ENCODE results near the gene FAM204A.
A peak's percentile ranks its signal among the peaks of the same experiment; 100 is the strongest.

The FAM204A gene

GRCh38 chr10:118276727-118277126, 65.4 kb downstream of the FAM204A start:
- no peak for DNase-seq

GRCh38 chr10:118276204-118276603, 65.9 kb downstream of the FAM204A start:
- DNase-seq, result no peak

GRCh38 chr10:118273662-118274061, 68.5 kb downstream of the FAM204A start:
- no peak for DNase-seq

- no peak for DNase-seq
Observed at GRCh38 chr10:118272767-118273166, 69.4 kb downstream of the FAM204A start.

GRCh38 chr10:118272149-118272721, 69.9 kb downstream of the FAM204A start:
- DNase-seq, result no peak

DNA sequence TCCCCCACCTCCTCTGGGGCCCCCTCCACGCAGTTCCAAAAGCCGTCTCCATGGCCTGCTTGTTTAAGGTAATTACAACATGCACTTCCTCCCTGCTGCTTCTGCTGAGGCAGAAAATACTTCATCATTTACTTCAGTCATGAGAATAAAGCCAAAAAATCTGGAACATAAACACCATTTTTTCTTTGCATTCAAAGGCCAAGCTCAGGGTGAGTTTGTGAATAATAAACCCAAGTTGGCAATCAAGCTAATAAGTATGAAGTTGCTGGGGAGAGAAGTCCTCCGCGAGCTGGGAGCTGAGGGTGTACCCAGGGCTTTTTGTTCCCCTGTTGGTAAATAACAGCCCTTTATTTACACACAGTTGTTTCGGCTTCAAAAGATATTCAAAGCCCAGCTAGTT, 70.5 kb downstream of the FAM204A start:
- no peak for DNase-seq

GRCh38 chr10:118266098-118266748, 75.9 kb downstream of the FAM204A start:
- DNase-seq, result no peak

DNA sequence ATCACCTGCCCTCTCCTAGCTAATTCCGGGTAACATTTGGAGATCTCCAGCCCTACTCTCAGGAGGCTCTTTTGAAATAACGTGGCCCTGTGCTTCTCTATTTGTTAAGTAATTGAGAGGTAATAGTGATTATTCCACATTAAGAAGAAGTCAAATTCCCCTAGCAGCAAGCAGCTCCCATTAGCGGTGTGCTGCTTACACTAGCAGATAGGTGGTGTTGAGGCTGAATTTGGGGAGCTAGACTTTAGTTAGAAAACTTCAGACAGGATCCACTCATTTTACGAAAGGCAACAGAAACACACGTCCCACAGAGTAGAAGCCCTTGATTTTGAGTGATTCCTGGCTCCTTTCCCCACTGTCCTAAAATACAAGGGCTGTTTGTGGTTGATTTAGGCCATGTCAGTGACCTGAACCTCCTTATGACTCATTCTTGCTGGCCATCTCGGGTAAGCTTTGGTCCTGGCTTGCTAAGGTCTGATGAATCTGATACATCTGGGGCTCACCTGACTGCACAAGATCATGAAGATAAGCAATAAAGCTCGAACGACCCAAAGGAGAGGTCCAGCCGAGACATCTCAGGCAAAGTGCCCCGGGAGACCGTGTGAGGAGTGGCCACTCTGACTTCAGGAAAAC, 77.2 kb downstream of the FAM204A start:
- DNase-seq, result no peak

- DNase-seq, result no peak
Observed at GRCh38 chr10:118264252-118264651, 77.9 kb downstream of the FAM204A start.

DNA sequence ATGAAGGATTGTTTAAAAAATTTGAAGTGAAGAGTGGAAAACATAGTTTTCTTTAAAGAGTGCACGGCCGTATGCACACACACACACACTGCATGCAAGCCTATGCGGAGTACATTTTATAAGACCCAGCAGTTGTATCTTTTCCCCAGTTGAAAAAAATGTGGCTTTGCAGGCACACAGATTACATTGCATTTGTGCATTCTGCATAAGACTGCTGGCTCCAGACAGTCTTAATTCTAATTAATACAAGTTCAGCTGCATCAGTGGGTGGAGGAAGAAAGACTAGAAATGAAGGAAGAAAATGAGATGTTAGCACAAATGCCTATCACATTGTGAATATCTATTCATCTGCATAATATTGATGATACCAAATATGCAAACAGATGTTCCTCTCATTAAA, 79.6 kb downstream of the FAM204A start:
- DNase-seq, result no peak

DNA sequence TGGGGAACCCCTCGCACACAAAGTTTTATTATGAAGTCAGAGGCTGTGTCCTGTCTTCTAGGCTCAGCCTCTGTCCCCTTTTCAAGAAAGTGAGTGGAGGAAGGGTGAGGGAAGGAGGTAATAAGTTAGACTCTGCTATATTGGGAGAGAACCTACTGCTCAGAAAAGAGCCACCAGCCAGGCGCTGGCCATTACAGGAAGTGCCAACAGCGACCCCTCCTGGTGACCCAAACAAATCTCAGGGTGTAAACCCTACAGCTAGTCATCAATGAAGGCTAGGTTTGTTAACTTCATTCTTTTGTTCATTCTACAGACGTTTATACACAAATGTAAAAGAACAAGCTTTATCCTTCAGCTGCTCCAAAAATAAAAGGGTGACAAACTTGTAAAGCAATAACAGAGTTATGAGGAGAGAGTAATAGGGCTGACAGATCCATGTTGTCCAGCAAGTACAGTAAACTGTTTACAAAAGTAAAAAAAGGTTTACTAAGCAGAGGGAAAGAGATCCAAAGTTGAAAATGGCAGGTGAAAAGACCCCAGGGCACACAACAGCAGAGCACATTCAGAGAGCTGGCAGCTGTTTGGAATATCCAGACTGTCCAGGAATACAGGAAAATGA, 82.7 kb downstream of the FAM204A start:
- DNase-seq, result peak; percentile 6

- no peak for DNase-seq
Observed at GRCh38 chr10:118258285-118258684, 83.8 kb downstream of the FAM204A start.

GRCh38 chr10:118256825-118257570, 85.1 kb downstream of the FAM204A start:
- no peak for DNase-seq

- DNase-seq, result no peak
Observed at GRCh38 chr10:118256209-118256608, 85.9 kb downstream of the FAM204A start.

DNA sequence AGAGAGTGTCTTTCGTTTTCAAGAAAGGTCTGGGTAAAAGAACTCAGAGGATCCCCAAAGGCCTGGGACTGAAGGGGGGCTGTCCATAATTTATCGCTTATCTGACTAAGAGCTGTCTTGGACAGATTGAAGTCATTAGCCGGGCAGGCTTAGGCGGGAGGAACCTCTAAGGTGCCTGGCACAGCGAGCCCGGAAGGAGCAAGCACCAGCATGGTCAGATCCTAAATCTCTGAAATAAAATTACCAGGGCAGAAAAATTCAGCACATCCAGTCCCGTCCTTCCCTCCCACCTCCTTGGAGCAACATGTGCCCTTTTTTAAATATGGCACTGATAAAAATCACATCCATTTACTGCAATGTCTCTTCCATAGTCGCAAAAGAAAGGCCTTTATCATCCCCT, 86.8 kb downstream of the FAM204A start:
- no peak for DNase-seq

DNA sequence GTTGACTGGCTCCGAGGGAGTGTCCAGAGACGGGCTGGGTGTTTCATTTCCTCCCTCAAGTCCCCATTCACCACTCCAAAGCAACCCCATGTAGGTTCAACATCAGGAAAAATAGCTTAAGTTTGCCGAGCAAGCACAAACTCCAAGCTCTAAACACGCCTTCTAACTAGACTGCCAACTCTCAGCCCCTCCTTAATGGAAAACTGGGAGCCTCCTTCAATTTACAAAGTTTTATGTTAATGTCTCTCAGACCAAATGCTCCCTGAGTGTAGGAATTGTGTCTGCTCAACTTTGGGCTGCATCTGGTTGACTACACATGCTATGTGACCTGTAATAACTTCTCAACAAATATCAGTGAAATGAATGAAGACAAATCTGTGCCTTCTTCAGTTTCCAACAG, 87.5 kb downstream of the FAM204A start:
- no peak for DNase-seq

DNA sequence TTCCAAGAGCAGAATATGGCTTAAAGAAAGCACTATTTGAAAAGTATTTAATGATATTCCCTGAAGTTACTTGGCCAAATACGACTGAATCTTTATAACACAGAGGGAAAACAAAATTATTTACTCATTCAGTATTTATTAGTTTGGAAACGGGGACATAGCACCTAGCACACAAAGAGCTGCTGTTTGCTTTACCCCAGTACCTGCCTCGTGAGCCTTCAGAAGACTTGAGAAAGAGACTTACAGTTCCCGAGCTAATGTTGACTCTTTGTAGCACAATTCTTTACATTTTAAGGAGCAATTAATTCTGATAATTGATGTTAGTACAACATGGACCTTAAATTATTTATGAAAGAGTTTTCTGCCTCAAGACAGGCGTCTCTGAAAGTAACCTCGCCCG, 88.7 kb downstream of the FAM204A start:
- DNase-seq, result no peak

GRCh38 chr10:118251791-118252190, 90.3 kb downstream of the FAM204A start:
- DNase-seq, result no peak

GRCh38 chr10:118249714-118250113, 92.4 kb downstream of the FAM204A start:
- DNase-seq, result no peak
